ENCODE results near the gene CYP21A2. TPM values are rescaled to one million over a fixed set of nuclear protein-coding genes. Genes with fewer than 3 reads are reported as not detected.

The CYP21A2 gene
- 0.13 TPM in 1 of 2 replicates, not detected in the other for total RNA-seq

GRCh38 chr6:32037598-32038524 is at the start of gene CYP21A2:
Gene CYP21A2 (plus strand): TSS chr6:32038415. CDS start chr6:32038423, 8 bp downstream.

GRCh38 chr6:32014547-32014946 is 23.7 kb upstream of the CYP21A2 start, which contains the start of gene C4B:
Gene C4B (plus strand): TSS chr6:32014795. CDS start chr6:32014846, 51 bp downstream.

Small RNAs within 50 kb of the gene (small RNA-seq; reads per million reads assigned to genes)
- not detected for gene RNA5SP206

Other genes starting within 250 kb of the CYP21A2 start
- gene VARS1, start 242.7 kb upstream of the CYP21A2 start, total RNA-seq: 38.3 and 45.2 TPM in 2 replicates
- gene LSM2, start 231.4 kb upstream of the CYP21A2 start, total RNA-seq: 28.3 and 32.4 TPM in 2 replicates
- 1.0 and 1.4 TPM in 2 replicates for gene HSPA1L, start 223.1 kb upstream of the CYP21A2 start, total RNA-seq
- gene HSPA1A, start 222.9 kb upstream of the CYP21A2 start, total RNA-seq: 91.1 and 137 TPM in 2 replicates
- gene HSPA1B, start 210.7 kb upstream of the CYP21A2 start, total RNA-seq: 123 and 152 TPM in 2 replicates
- 48.6 and 57.6 TPM in 2 replicates for gene NEU1, start 175.6 kb upstream of the CYP21A2 start, total RNA-seq
- 0.22 TPM in 1 of 2 replicates, not detected in the other for gene SLC44A4, start 159.4 kb upstream of the CYP21A2 start, total RNA-seq
- gene EHMT2, start 140.7 kb upstream of the CYP21A2 start, total RNA-seq: 41.4 and 51.4 TPM in 2 replicates
- 1.3 and 1.9 TPM in 2 replicates for gene ZBTB12, start 136.3 kb upstream of the CYP21A2 start, total RNA-seq
- 19.1 and 22.0 TPM in 2 replicates for gene C2, start 110.7 kb upstream of the CYP21A2 start, total RNA-seq
- 26.9 and 34.6 TPM in 2 replicates for gene CFB, start 92.3 kb upstream of the CYP21A2 start, total RNA-seq
- gene NELFE, start 79.4 kb upstream of the CYP21A2 start, total RNA-seq: 97.0 and 105 TPM in 2 replicates
- gene SKIC2, start 79.2 kb upstream of the CYP21A2 start, total RNA-seq: 35.3 and 40.4 TPM in 2 replicates
- 11.6 and 13.0 TPM in 2 replicates for gene DXO, start 66.3 kb upstream of the CYP21A2 start, total RNA-seq
- 4.0 and 8.2 TPM in 2 replicates for gene C4A, start 56.4 kb upstream of the CYP21A2 start, total RNA-seq
- gene C4B, start 23.6 kb upstream of the CYP21A2 start, total RNA-seq: 2.4 and 3.4 TPM in 2 replicates
- gene TNXB, start 70.9 kb downstream of the CYP21A2 start, total RNA-seq: 23.9 and 41.1 TPM in 2 replicates
- 21.6 and 33.5 TPM in 2 replicates for gene ATF6B, start 89.8 kb downstream of the CYP21A2 start, total RNA-seq
- 4.6 and 8.8 TPM in 2 replicates for gene FKBPL, start 91.9 kb downstream of the CYP21A2 start, total RNA-seq
- gene PRRT1, start 113.5 kb downstream of the CYP21A2 start, total RNA-seq: 0.39 and 0.54 TPM in 2 replicates
- gene PPT2, start 115.7 kb downstream of the CYP21A2 start, total RNA-seq: 10.6 and 20.8 TPM in 2 replicates
- 0.86 and 1.7 TPM in 2 replicates for gene EGFL8, start 126.2 kb downstream of the CYP21A2 start, total RNA-seq
- gene AGPAT1, start 137.7 kb downstream of the CYP21A2 start, total RNA-seq: 26.8 and 31.0 TPM in 2 replicates
- gene RNF5, start 140.0 kb downstream of the CYP21A2 start, total RNA-seq: 23.9 and 32.4 TPM in 2 replicates
- gene AGER, start 145.8 kb downstream of the CYP21A2 start, total RNA-seq: 0.54 and 0.78 TPM in 2 replicates
- gene PBX2, start 151.8 kb downstream of the CYP21A2 start, total RNA-seq: 17.1 and 20.8 TPM in 2 replicates
- 0.86 and 1.0 TPM in 2 replicates for gene GPSM3, start 154.2 kb downstream of the CYP21A2 start, total RNA-seq
- gene NOTCH4, start 185.7 kb downstream of the CYP21A2 start, total RNA-seq: 0.65 and 1.1 TPM in 2 replicates